Stimulated activated CD4-positive, alpha-beta T cell treated with anti-CD3 and anti-CD28 coated beads, Interleukin-4, amount 100 ng/mL, for 48 hours (primary cell): ENCODE data around the gene METTL27.
"Not testable (repeated sequence)": the region's sequence is repeated elsewhere in the genome, so short reads cannot be mapped to it uniquely, and the experiment has no call there.

Experiments
- DNase-seq, 2 donors: peaks; one replicate each; pipeline ENCODE4 v3.0.0-alpha.2; 2020; ENCODE audit warnings: low read depth in 2 of 2

The METTL27 gene

DNA sequence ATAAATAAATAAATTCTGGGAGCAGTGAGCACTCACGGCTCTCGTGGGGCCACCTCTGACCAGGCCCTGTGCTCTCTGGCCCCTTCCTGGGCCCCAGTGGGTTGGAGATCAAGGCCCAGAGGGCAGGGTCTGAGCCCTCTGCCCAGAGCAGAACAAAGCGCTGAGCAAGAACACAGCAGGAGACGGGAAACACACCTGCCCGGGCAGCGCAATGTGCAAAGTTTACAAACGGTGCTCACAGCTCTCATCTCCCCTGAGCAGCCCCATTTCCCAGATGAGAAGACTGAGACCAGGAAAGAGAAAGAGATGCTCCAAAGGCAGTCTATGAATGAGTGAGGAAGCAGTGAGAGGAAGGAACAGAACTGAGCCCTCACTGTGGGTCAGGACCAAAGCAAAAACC lies 3.0 kb downstream of the METTL27 start:
- no peak for DNase-seq

DNA sequence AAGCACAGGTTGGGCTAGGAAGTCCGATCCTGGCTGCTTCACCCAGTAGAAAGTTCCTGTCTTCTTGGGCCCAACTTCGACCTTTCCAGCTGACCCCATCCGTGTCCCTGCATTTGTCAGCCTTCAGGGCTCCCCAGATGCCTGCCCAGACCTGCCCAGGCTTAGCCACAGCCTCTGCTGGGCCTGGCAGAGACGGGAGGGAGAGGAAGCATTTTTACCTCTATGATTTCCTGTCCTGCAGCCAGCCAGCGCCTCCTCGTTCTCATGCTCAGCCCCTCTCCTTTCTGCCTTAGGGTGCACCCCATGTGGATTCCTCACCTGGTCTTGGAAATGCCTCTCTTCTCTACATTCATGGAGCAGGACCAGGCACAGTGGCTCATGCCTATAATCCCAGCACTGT lies 3.7 kb downstream of the METTL27 start:
- no peak for DNase-seq

DNA sequence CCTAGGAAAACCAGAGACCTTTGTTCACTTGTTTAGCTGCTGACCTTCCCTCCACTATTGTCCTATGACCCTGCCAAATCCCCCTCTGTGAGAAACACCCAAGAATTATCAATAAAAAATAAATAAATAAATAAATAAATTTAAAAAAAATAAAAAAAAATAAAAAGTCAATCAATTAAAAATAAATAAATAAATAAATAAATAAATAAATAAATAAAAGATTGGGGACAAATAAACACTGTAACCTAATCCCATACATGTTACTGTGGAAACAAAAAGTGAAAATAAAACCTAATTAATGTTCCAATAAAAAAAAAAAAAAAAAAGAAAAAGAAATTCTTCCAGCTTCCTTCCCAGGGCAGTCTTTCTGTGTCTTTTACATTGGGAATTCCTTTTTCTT lies 5.1 kb downstream of the METTL27 start:
- not testable (repeated sequence) for DNase-seq

DNA sequence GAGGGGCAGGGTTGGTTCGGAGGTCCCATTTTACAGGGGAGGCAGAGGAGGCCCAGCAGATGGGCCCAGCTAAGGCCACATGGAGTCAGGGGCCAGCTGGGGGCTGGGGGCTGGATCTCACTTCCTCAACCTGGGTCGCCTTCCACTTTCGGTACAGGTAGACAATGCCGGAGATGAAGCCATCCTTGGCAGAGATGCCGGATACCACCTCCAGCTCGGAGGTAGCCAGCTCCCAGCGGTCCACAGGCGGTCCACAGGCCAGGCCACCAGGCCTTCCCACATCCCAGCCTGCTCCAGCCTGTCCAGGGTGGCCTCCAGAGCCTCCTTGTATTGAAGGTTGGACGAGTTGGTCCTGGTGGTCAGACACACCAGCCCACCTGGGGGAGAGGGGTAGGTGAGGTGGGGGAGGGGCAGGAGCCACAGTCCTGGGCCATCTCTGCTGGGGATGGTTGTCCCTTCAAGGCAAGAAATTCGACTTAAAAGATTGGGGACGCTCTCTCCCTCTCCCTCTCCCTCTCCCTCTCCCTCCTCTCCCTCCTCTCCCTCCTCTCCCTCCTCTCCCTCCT lies 7.6 kb downstream of the METTL27 start:
- DNase-seq: no peak

DNA sequence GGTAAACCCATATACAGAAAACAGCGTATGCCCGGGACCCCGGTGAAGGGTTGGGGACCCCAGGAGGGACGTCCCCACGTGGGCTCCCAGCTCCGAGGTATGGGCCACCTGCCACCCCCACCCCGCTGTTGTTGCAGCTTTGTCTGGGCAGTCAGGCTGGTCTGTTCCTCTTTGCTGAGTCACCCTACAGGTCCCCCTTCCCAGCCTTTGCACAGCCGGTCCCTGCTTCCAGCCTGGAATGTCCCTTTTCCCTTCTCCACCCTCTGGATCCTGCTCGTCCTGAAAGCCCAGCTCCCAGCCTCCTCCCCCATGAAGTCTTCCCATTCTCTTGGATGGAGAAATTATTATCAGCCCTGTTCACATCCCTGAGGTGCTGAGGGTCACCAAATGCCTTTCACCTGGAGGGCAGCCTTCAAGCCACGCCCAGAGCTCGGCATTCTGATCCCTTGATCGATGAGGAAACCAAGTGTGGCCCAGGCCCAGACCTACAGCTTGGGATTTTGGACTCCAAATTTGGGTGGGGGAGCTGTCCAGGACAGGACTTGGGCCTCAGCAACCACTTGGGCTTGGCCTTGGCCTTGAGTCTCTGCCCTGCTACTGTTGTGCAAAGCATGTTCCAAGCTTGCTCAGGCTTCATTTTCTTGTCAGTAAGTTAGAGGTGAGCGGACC lies 8.9 kb downstream of the METTL27 start:
- DNase-seq: no peak

DNA sequence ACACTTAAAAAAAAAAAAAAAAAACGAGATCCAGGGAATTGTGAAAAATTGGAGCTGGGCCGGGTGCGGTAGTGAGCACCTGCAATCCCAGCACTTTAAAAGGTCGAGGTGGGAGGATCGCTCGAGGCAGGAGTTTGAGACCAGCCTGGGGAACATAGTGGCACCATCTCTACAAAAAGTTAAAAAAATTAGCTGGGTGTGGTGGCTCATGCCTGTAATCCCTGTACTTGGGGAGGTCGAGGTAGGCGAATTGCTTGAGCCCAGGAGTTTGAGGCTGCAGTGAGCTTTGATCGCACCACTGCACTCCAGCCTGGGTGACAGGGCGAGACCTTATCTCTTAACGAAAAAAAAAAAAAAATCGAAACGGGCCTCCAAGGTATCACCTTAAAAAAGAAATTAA lies 9.5 kb downstream of the METTL27 start:
- no peak for DNase-seq

DNA sequence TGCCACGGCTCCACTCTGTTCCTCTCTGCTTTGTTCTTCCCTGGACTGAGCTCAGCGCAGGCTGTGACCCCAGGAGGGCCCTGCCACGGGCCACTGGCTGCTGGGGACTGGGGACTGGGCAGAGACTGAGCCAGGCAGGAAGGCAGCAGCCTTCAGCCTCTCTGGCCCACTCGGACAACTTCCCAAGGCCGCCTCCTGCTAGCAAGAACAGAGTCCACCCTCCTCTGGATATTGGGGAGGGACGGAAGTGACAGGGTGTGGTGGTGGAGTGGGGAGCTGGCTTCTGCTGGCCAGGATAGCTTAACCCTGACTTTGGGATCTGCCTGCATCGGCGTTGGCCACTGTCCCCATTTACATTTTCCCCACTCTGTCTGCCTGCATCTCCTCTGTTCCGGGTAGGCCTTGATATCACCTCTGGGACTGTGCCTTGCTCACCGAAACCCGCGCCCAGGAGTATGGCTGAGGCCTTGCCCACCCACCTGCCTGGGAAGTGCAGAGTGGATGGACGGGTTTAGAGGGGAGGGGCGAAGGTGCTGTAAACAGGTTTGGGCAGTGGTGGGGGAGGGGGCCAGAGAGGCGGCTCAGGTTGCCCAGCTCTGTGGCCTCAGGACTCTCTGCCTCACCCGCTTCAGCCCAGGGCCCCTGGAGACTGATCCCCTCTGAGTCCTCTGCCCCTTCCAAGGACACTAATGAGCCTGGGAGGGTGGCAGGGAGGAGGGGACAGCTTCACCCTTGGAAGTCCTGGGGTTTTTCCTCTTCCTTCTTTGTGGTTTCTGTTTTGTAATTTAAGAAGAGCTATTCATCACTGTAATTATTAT lies 10.3 kb downstream of the METTL27 start:
- DNase-seq: no peak

DNA sequence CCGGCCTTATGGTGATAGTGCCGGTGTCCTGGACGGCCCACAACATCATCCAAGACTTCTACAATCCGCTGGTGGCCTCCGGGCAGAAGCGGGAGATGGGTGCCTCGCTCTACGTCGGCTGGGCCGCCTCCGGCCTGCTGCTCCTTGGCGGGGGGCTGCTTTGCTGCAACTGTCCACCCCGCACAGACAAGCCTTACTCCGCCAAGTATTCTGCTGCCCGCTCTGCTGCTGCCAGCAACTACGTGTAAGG lies 10.8 kb downstream of the METTL27 start:
- DNase-seq: no peak

DNA sequence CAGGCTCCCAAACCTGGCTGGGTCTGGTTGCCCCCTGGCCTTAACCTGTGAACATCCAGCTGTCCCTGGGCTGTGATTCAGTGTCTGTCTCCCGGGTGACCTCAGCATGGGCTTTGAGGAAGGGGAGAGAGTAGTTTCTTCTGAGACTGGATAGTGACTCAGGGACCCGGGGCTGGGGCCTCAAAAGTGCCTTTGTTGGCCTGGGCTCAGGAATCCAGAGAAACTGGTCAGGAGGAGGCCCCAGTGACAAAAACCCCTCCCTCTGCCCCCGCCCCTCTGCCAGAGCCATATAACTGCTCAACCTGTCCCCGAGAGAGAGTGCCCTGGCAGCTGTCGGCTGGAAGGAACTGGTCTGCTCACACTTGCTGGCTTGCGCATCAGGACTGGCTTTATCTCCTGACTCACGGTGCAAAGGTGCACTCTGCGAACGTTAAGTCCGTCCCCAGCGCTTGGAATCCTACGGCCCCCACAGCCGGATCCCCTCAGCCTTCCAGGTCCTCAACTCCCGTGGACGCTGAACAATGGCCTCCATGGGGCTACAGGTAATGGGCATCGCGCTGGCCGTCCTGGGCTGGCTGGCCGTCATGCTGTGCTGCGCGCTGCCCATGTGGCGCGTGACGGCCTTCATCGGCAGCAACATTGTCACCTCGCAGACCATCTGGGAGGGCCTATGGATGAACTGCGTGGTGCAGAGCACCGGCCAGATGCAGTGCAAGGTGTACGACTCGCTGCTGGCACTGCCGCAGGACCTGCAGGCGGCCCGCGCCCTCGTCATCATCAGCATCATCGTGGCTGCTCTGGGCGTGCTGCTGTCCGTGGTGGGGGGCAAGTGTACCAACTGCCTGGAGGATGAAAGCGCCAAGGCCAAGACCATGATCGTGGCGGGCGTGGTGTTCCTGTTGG lies 11.4 kb downstream of the METTL27 start, which contains the start of gene CLDN4:
Gene CLDN4 (plus strand): TSS at position 316 of the 903 bp plus-strand sequence. CDS start 206 bp downstream, at position 522.
- no peak for DNase-seq

DNA sequence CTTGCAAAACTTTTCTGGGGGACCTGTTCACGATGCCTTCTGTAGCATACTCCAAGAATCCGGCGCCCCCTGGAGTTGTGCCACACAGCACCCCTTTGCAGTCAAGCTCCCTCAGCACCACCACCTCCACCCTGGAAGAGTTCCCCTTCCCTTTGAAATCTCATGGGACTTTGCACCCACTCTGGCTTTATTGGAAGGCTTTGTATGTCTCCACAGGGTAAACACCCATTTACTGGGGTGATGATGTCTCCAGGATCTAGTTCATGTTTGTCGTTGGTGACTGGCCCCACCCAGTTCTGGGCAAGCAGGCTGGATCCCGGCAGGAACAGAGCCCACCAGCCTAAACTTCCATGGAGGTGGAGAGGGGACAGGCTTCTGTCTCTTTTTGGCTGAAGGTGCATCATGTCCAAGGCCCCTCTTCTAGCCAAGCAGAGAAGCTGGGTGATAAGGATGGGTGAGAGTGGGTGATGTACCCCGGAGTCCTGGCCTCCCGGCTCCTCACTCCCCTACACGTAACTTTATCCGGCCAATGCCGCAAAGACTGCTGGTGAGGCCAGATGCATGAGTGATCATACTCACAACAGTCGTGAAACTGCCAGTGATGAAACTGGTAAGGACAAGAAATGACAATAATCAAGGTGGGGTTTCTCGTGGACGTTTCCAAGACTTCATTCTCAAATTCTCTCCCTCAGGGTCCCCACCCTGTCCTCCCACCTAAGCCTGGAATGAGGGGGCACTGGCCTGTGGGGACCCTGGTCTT lies 12.2 kb downstream of the METTL27 start:
- no peak for DNase-seq

DNA sequence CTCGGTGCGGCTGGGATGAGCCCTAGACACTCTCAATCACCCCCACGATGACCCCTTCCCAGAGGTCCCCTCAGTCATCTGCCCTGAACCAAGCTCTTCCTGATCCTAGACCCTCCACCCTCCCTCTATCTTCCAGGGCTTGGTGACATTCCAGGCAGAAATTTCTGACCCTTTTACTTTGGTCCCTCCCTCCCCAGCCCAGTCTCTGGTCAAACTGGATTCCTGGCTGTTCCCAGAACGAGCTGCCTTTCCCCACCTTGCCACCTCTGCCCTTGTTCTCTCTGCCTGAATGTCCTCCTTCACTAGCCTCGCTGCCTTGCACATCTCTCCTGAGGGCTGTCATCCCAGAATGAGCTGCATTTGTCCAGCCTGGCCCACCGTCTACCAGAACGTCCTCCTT lies 12.8 kb downstream of the METTL27 start:
- DNase-seq: no peak

DNA sequence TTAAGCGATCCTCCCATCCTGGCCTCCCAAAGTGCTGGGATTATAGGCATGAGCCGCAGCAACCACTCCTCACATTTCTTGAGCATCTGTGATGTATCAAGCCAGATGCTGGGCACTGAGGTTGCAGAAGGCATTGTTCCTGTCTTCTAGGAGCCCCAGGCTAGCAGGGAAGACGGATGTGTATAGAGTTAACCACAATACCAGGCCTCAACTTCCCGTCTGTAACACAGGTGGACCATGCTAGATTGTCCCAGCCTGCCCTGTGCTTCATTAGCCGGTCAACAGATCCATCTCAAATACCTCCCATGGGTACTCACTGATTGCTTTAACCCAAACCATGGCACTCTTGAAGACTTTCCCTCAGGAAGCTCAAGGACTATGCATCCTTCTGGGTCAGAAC lies 13.3 kb downstream of the METTL27 start:
- no peak for DNase-seq

DNA sequence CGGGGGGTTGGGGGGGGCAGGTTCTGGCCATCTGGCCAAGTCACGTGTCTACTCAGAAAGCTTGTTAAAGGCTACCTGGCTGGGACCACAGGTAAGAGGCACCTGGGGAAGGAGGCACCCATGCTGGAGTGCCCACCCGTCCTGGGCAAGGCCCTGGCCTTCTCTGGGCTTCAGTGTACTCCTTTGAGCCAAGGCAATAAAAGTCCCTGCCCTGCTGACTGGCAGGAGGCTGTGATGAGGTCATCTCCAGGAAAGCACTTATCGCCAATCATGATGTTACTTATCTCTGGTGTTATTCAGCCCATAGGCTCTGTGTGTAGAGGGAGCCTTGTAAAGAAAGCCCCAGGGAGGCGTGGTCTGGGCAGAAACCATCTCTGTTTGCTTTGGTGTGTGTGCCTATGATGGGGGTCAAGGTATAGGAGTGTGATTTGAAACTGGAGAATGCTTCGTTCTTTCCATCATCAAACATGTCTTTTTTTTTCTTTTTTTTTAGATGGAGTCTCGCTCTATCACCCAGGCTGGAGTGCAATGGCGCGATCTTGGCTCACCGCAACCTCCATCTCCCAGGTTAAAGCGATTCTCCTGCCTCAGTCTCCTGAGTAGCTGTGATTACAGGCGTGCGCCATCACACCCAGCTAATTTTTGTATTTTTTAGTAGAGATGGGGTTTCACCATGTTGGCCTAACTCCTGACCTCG lies 14.1 kb downstream of the METTL27 start:
- no peak for DNase-seq

DNA sequence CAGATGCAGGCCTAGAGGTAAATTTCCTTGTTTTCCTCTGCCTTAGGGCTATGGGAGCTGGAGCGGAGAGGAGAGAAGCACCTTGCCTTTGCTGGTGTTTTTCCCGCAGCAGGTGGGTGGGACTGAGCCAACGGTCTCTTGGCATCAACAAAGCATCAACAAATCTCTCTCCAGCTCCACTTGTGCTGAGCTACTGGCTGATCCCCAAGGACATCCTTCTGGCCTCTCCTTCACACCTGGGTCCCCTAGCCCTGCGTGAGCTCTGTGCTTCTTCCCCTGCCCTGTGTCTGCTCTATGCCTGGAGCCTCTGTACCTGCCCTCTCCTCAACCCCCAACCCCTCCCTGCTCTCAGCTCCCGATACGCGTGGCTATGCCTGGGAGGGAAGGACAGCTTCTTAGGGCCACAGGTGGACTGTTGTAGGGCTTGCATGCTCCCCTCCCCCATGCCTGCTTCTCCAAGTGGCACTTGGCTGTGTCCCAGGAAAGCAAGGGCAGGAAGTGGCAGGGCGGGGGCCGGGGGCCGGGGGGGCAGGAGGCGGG lies 14.7 kb downstream of the METTL27 start:
- no peak for DNase-seq

DNA sequence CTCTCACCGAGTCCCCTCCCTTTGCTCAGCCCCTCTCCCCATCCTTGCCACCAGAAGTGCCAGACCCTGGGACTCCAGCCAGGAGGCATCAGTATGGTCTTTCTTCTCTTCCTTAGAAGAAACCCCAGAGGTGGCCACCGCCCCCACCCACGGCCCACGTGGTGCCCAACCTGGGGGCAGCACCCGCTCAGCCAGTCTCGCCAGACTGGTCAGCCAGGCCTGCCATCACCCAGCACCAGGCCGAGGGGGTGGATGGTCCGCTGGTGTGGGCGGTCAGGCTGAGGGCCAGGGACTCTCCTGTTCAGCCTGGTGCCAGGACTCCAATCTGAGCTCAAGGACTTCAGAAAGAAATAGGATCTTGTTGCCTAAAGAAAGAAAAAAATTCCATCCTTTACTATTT lies 17.3 kb downstream of the METTL27 start:
- no peak for DNase-seq

DNA sequence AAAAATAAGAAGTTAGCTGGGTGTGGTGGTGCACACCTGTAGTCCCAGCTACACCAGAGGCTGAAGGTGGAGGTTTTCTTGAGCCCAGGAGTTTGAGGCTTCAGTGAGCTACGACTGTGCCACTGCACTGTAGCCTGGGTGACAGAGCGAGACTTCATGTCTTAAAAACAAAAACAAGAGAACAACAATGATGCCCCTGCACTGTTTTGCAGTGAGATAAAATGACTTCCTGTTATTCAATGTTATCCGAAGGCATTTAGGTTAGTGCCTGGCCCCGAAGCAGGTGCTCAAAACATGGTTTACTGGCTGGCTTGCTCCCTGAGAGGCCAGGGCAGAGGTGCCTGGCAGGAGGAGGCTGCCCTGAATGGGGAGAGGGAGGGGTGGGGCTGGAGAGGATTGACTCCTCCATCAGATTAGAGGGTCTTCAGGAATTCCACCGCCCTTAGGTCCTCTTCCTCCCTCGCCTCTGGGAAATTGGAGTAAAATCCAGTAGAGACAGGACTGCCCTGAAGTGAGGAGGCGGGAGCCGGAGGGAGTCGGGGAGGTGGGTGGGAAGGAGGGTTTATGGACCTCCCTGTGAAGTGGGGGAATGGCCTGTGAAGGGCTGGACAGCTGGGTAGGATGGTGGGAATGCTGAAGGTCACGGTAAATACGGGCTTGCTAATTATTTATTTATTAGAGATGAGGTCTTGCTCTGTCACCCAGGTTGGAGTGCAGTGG lies 18.3 kb downstream of the METTL27 start:
- DNase-seq: no peak

DNA sequence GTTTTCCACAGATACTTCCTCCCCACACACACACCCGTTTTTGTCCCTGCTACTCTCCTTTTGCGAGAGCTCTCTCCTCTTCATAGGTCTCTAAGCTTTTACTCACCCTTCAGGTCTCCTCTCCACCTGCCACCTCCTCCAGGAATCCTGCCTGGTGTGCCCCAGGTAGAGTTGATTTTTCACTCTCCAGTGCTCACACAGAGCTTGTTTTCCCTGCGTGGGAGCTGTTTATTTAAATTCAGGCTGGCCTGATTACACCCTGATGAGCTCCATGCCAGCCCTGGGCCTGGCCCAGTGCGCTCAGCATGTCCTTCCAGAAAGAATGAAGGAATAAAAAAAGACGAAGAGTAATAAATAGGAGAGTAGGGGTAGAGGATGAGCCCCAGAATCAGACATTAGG lies 19.1 kb downstream of the METTL27 start:
- no peak for DNase-seq

DNA sequence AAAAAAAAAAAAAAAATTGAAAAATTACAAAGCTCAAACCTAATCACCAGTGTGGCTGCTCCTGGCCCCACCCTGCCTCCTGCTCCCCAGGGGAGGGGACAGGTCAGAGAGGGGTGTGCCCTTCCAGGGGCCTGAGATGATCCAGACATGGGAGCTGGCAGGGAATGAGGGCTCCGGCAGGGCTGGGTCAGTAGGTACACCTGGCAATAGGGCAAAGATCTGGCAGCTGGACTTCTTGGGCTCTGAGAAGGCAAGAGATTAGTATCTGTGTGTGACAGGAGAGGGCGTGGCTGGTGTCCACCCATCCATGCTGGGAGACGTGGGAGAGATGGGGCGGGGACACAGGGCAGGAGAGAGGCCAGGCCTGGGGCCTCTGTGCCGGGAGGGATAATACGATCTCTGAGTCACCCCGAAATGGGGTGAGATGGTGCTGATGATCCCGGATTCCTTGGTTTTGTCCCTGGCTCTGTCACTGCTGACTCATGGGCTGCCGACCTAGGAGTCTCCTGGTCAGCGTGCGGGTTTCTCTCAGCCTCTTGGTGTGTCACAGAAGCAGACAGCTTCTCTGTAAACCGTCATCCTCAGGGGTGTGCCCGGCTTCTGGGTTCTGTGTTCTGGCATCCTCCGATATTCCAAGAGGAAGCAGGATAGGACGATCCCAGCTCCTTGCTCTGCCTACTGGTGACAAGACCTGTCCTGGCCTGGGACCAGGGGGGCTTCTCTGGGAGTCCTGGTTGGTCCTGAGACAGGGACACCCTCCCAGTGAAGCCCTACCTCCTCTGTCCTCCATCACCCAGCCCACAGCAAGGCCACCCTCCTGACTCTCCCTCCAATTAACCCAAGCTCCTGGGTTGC lies 19.8 kb downstream of the METTL27 start:
- DNase-seq: no peak
